Dedifferentiated amniotic fluid mesenchymal stem cell (primary cell): Measurements from ENCODE around the gene PRKAG2.

Source experiments
- DNase-seq: peaks from one replicate; pipeline ENCODE4 v3.0.0-alpha.2; 2016; ENCODE audit errors: extremely low spot score

Gene PRKAG2

GRCh38 chr7:151518105-151518946 is 358.6 kb downstream of the PRKAG2 start:
- DNase-seq, result peak; percentile 33

- DNase-seq, result no peak
Observed at GRCh38 chr7:151517601-151518104, 359.3 kb downstream of the PRKAG2 start.

- no peak for DNase-seq
Observed at GRCh38 chr7:151515276-151515565, 361.7 kb downstream of the PRKAG2 start.

GRCh38 chr7:151514461-151515275 is 362.2 kb downstream of the PRKAG2 start:
- no peak for DNase-seq

GRCh38 chr7:151513133-151513532 is 363.8 kb downstream of the PRKAG2 start:
- no peak for DNase-seq

GRCh38 chr7:151512353-151512752 is 364.6 kb downstream of the PRKAG2 start:
- no peak for DNase-seq

- no peak for DNase-seq
Observed at GRCh38 chr7:151511946-151512345, 365.0 kb downstream of the PRKAG2 start.

- DNase-seq, result no peak
Observed at GRCh38 chr7:151511270-151511669, 365.6 kb downstream of the PRKAG2 start.

- no peak for DNase-seq
Observed at GRCh38 chr7:151509670-151510333, 367.1 kb downstream of the PRKAG2 start.

- DNase-seq, result no peak
Observed at GRCh38 chr7:151508991-151509390, 367.9 kb downstream of the PRKAG2 start.

GRCh38 chr7:151507806-151508205 is 369.1 kb downstream of the PRKAG2 start:
- DNase-seq, result no peak

GRCh38 chr7:151506901-151507382 is 370.0 kb downstream of the PRKAG2 start:
- DNase-seq, result no peak
